Stimulated activated CD8-positive, alpha-beta memory T cell treated with anti-CD3 and anti-CD28 coated beads, Interleukin-12 subunit alpha, Interleukin-12 subunit beta, amount 100 ng/mL, for 1 hour (primary cell): Measurements from ENCODE around the gene ARHGAP15.

Source experiments
- DNase-seq: peaks from one replicate; pipeline ENCODE4 v3.0.0-alpha.2; 2020; ENCODE audit warnings: low read depth

The ARHGAP15 gene

DNA sequence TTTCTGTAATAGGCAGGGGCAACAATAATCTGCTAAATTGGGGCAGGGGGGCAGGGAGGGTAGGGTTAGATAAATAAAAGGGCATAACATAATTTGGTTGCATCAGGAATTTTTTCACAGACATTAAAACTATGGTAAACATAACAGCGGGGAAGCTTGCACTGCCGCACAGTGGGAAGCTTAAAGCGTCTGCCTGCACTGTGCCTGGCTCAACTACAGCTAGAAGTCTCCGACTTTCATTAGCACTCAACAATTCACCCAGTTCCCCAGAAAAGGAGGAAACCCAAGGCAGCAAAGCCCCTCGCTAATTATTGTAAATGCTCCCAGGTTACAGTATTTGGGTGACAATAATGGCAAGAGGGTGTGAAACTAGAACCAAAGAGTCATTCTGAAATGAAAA is 562.9 kb downstream of the ARHGAP15 start:
- no peak for DNase-seq

DNA sequence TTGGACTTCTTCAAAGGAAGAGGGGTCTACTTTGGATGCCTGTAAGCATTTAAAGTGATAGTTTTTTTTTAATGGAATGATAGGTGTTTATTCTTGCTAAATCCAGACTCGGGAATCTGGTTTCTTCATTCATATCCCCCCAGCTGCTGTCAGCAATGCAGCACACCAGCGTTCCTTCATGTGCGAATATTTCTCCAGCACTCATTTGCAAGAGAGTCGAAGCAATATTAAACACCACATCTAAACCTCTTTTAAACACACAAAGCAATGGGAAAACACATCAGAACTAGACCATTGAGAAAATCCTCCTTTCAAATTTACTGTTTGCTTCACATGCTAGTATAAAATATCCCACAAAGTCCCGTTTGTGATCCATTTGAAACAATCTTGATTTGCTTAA is 563.7 kb downstream of the ARHGAP15 start:
- DNase-seq = no peak

DNA sequence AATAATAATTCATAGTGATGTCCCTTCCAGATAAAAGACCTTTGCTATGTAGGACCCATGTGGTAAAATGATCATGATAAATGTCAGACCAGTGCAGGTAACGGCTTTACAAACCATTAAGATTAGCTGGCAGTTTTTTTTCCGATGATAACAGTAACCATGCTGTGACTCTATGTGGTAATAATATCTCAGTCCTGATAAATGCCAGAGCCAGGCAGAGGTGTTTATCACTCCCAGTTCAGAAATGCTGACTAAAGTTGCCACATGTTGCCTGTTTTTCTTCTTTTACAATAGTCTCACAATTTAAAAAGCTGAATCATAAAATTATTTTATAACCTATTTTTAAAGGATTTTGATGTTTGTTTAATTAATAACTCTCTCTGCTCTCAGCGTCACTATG is 565.1 kb downstream of the ARHGAP15 start:
- DNase-seq = no peak

DNA sequence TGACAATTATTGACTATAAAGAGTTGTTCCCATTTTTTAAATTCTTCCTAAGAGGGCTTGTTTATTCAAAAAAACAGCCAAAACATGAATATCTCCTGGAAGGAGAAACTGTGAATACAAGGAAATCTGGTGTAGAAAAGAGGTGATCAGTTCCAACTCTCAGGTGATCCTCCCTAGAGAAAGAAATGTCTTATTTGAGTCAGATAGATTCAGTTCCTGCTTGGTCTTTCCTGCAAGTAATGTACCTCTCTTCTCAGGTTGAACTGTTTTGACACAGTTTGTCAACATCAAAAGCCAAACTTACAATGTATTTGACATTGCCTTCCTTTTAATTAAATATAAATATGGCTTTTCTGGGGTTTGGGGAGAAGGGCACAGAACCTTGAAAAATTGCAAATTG is 567.4 kb downstream of the ARHGAP15 start:
- no peak for DNase-seq

DNA sequence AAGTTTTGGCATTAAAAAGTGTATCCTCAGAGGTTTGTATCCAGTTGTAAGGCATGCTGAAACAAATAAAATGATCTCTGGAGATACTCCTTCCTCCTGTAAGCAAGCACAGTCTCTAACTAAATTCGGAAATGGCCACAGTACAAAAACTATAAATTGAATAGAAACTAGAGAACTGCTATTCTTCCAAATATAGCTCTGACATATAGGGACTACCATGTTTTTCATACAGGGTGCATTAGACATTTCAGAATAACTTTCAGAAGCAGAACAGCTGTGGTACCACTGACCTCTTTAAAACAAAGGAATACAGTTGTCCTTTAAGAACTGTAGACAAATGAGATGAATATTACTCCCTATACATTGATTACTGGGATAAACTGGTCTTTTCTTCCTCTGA is 568.5 kb downstream of the ARHGAP15 start:
- DNase-seq = no peak

DNA sequence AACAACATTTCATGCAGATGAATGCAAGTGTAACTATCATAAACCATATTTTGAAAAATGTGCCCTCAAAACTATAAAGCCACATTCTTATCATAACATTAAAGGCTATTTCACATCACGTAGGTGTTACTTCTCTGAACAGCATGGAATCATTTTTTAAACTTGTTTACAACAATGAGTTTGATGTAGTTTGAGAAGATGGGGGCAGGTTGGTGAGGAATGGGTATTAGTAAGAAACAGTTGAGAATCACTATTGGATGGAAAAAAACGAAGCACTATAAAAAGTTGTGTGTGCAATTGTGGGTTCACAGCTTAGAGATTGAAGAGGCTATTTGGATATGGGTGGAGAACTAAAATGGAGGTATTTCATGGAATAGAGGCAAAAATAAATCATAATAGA is 569.1 kb downstream of the ARHGAP15 start:
- no peak for DNase-seq

DNA sequence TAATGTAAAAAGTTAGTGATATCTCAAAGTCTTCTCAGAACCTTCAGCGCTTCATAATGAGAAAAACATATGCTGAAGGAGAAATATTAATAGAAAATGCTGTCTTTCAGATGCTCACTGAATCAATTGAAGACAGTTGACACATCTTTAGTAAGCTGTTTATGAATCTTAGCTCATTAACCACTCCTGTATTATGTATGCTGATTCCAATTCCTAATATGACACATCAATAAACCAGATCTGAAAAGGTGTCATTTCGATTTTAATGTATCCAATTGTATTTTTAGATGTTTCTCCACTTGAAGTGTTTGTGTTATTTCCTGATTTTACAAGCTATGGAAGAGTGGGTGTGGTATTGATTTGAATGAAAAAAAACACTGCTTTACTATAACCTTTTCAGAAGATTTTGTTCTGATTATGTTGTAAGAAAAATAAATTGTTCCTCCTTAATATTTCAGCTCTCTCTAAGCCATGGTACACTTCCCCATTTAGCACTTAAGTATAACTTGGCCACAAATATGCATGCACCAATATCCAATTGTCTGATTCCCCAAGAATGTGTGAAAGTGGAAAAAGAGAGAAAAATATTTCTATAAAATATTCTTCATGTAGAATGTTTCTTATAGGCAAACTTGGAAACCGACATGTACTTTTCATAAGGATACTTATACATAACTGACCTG is 569.8 kb downstream of the ARHGAP15 start:
- no peak for DNase-seq

DNA sequence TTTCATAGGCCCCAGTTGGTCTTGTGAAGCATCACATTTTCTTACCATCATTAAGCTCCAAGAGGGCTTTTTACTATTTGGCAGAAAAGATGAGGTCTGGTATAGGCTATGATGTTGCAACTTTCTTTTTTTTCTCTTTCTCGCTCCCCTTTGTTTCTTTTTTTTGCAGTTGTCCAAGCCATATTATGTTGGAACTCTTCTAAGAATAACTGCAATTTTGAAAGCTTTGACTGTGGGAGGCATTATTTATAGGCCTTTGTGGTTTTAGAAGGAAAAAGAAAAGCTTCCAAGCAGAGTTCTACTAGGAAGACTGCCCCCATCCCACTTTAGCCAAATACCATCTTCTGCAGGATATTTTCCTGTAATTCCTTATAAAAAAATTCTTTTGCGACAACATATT is 571.6 kb downstream of the ARHGAP15 start:
- DNase-seq = no peak

DNA sequence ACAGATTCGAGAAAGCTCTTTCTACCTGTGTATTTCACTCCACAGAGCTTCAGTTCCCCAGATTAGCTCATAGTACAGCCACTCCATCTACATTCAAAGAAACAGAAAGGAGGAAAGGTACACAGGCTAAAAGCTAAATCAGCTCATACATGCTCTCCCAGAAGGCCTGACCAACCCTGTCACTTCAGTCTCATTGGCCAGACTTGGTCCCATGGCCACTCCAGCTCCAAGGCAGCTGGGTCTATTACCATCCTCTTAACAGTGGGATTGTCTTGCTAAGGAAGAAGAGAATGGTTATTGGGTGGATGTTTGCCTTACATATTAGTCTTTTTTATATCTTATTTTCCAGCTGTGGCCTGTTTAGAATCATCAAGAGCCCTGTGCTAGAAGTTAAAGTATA is 572.6 kb downstream of the ARHGAP15 start:
- no peak for DNase-seq

DNA sequence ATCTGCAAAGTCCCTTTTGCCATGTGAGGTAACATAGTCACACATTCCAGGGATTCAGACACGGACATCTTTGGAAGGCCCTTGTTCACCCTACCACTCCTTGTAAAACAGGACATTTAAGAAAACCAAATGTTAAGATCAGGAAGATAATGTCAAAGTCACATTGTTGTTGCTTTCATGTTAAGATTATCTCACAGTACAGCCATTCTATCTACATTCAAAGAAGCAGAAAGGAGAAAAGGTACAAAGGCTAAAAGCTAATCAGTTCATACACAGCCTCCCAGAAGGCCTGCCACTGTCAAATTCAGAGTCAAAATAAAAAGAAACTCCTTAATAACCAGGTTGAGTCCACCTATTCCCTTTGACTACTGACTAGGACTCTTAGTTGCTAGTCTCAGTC is 573.7 kb downstream of the ARHGAP15 start:
- DNase-seq = no peak

DNA sequence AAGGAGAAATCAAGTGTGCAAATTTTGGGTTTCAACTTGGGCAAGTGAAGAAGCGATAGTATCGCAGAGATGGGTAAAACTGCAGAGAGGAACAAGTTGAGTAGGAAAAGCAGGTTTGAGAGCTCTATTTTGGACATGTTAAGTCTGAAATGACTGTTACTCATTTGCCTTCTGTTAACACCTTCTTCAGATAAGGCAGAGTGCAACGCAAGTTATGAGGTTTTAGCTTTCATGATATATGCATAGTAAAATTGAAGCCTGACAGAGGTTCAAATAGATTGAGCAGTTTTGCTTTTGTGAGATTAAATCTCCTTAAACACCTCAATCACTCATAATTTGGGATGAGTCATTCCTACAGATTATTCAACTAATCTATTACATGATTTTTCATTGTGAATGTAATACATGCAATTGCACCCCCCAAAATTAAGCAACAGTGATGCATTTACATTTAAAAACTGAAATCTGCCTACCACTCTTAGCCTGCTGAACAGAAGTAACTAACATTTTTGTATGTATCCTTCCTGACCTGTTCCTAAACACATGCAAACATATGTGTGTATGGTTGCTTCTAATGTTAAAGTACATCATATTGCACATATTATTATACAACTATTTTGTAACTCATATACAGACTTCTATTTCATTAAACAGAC is 575.4 kb downstream of the ARHGAP15 start:
- no peak for DNase-seq

DNA sequence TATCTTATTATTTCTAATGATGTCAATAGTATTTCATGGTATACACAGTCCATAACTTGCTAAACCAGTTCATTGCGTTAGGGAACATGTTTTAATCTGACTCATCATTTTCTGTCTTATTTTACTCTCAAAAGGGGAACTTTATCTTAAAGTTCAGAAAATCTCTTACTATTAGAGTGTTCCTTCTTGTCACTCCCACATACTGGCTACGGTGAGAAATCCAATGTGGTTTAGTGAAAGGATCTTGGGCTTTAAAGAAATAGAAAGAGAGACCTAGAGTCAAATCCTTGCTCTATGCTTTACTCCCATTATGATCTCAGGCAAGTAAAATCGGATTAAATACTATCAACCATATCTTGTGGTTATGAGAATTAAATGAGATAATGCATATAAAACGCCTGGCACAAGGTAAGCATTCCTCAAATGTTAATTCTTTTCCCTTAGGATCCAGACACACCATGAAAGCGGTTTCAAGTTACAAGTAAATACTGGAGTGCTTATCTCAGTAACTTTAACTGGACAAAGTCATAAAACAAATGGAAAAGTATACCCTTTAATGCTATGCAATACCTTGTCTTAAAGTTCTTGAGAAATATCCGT is 576.0 kb downstream of the ARHGAP15 start:
- no peak for DNase-seq

DNA sequence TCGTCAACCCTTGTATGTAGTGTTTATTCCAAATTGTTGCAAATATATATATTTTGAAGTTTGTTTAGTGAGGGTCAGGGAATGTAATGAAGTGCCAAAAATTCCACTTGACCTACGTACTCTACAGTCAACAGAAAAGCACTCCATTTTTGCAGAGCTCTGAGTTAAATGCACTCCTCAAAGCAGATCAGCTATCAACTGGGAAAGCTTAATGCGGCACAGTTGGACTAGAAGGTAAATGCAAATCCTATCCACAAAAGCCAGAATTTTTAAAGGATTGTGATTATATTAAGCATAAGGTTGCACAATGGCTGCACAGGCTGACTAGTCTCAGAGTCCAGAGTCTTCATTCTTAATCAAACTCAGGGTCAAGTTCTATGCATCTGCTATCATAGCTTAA is 577.1 kb downstream of the ARHGAP15 start:
- DNase-seq = no peak

DNA sequence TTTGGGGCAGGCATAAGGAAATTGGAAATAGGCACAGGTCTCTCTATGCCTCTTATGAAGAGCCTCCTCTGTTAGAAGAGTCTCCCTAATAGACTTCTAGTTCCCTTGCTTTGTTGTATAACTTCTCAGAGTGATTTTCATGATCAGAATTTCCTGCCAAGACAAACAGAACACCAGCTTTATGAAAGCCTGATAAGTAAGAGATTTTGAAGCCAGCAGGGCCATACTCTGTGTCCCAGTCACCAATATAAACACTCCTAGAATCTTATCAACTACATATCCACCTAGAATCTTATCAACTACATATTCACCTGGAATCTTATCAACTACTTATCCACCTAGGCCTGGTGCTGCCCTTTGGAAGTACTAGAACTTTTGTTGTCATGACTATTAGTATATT is 579.5 kb downstream of the ARHGAP15 start:
- no peak for DNase-seq

DNA sequence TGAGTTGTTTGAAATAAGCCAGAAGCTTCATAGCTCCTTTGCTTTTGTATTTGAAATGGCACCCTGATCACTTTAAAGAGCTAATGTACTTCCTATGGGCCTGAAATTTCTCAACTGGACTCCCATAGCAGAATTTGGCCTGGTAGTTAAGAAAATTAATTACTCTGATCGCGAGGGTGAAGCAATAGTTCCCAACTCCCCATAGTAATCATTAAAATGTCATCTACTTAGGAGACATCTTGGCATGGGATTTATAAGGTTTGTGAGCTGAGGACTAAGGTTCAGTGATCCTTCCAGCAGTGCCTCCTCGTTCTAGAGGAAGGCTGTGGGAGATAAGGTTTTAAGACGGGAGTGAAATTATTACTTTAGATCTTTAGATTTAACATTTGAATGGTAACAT is 581.0 kb downstream of the ARHGAP15 start:
- DNase-seq = no peak

DNA sequence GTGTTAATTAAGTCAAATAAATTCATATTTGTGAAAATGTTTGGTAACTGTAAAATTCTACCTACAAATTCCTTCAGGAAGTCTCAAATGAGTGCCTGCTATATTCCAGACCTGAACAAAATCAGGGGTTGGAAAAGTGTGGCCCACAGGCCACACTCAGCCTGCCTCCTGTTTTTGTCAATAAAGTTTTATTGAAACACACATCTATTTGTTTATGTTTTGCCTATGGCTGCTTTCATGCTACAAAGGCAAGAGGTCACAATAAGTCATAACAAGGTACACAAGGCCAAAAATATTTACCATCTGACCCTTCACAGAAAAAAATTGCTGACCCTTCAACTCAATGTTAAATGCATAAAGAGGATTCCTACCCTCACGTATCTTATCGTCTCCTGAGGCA is 581.7 kb downstream of the ARHGAP15 start:
- no peak for DNase-seq

DNA sequence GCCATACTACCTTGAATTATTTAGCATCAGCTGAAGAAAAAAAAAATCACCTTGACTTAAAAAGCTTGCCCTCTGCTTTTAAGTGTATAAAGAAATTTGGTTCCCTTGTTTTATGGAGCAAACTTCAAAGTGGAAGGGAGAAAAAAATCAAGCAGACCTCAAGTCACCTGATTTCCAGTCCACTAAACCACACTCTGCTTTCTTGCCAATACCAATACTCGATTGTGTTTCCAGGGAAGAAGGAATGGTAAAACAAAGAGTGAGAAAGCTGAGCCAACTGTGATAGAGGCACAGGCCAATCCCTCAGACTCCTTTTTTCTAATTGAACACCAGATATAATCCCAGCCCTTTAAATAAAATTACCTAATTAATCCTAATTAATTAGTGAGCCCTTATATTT is 587.3 kb downstream of the ARHGAP15 start:
- no peak for DNase-seq

DNA sequence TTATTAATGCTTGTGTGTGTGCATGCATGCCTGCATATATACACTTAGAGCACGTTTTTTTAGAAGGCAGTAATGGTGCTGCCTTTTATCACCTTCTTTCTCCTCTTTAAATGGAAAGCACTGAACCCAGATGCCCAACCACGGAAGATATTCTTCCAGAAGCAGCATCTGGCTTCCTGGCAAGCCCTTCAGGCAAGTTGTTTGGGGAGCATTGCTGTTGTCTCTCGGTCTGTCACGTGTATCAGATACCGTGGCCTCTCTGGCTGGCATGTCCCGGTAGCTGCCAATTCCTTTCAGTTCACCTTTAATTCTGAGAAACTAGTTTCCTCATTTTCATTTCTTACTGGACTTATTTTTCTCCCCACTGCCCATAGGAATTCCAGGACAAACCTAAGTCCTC is 587.8 kb downstream of the ARHGAP15 start:
- DNase-seq = no peak

DNA sequence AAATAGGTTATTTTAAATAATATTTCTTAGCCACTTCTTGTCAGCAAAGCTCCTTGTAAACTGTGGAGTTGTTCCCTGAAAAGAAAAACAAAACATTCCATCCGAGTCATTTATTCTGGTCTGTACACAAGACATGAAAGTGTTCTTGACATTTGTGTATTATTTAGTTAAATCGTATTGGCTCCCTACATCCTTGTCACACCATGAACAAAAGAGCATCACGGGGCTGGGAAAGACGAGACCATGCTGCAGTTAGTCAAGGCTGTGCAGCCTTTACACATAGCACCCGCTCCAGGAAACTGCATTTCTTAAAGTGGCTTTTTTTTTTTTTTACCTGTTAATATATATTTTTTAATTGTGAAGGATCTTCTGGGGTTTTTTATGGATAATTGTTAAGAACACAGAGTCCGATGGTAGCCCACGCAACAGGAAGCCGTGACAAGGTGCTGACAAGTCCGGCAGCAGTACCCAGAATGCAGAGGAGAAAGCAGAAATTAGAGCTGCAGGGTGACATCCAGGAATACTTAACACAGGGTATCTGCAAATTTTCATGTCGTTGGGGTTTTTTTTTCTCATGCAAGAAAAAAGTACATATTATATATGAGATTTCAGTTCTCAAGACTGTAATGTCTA is 588.4 kb downstream of the ARHGAP15 start:
- DNase-seq = no peak

DNA sequence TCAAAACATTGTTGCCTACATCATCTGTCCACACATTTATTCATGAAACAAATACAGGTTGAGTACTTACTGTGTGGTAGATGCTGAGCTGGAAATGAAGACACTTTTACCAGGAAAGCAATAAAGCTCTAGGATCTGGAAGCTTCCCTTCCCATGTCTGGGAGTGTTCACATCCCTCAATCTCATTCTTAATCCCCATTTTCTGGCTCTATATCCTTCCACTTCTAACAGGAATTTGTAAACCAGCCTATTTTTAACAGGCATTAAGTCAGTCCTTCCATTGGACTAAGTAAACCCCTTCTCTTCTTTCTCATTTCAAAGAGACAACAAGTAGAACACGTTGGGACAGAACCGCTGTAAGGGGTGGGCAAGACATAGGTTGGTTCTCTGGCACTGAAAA is 589.5 kb downstream of the ARHGAP15 start:
- DNase-seq = no peak

DNA sequence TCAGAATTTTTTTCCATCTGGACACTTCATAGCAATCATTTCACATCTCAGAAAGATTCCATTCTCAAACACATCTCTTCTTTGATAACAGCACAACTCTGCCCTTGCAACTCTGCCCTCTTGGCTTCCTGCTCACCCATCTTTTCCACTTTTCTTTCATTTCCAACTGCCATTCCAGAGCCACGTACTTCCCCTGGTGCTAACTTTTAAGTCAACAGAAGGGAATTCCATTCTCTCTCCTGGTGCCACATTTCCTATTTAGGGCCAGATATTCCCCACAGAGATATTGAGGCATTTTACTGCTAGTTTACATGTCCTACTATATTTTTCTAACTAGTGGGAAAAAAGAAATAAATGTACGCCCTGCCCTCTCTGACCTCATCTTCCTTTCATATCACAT is 590.2 kb downstream of the ARHGAP15 start:
- DNase-seq = no peak

DNA sequence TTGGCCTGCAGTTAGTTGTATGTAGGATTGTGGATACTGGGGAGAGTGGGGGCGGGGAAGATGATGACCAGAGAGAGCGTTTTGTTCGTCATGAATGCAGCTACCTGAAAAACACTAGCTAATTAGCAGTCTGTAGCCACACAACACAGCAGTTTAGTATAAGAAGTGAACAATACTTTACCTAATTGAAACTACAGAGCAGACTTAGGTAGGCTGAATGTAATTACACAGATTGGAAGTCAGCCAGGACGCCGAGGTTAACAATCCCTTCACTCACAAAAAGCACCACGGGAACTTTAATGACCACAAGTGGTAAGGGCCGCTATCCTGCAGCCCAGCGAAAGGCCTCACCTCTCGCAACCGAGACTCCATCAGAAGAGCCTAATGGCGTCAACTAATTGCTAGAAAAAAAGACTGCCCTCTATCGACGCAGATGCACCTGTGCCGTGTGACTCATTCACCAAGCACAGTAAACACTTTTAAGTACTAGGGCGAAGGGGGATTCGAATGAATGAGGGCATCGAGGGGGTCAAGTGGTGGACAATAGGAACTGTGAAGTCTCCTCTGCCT is 591.0 kb downstream of the ARHGAP15 start:
- no peak for DNase-seq

DNA sequence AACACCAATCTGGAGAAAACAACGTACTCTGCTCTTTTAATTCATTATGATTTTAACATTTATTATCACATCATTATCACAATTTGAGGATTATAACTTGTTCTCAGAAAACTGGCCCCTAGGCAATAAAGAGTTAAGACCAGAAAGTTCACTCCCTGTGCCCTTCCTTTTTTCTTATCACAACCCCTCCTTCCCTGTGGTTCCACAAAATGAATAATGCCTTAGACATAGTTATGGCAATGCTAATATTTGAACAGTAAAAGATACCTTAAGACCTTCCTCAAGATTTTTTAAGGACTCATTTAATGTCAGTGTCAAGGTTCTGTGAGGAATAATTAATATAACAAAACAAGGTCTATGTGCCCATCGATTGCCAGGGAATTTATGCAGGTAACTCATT is 596.2 kb downstream of the ARHGAP15 start:
- no peak for DNase-seq
